ENCODE measurements around the gene METTL15.
"Not testable (repeated sequence)": the region's sequence is repeated elsewhere in the genome, so short reads cannot be mapped to it uniquely, and the experiment has no call there.

METTL15 gene

GRCh38 chr11:28137366-28137765 lies 29.2 kb downstream of the METTL15 start:
- DNase-seq: peak in 1 of 2 experiments; percentile 18
- TF ChIP-seq GATA1 (IDR thresholded peaks at IDR 0.05; ENCODE audit: low read depth, low read length) (no peak), POLR2A (IDR thresholded peaks at IDR 0.05; ENCODE audit: low read length) (no peak)

DNA sequence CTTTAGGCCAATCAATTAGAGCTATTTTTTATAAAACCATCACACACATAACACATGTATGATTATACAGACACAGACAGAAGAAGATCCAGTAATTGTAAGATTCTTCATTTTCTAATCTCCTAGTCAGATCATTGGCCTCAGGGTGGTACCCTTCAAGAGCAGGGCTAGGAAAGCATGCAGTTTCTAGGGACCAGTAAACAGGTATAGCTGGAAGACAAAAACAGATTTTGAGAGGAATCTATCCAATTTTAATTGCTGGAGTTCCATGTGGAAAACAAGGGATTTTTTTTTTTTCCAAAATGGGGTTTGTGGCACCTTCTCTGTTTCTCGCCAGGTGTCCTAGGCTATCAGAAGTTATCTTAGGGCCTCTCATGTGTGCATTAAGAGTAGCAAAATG lies 29.6 kb downstream of the METTL15 start:
- TF ChIP-seq GATA1 (IDR thresholded peaks at IDR 0.05; ENCODE audit: low read depth, low read length) (no peak), POLR2A (IDR thresholded peaks at IDR 0.05; ENCODE audit: low read length) (no peak)
- DNase-seq: peak; percentile 15 to 40

GRCh38 chr11:28139841-28140415 lies 31.7 kb downstream of the METTL15 start:
- TF ChIP-seq GATA1 (IDR thresholded peaks at IDR 0.05; ENCODE audit: low read depth, low read length): no peak
- no peak for TF ChIP-seq POLR2A (IDR thresholded peaks at IDR 0.05; ENCODE audit: low read length)
- no peak for DNase-seq

GRCh38 chr11:28140689-28141455 lies 32.7 kb downstream of the METTL15 start:
- TF ChIP-seq GATA1 (IDR thresholded peaks at IDR 0.05; ENCODE audit: low read depth, low read length) (no peak), POLR2A (IDR thresholded peaks at IDR 0.05; ENCODE audit: low read length) (no peak)
- no peak for DNase-seq

DNA sequence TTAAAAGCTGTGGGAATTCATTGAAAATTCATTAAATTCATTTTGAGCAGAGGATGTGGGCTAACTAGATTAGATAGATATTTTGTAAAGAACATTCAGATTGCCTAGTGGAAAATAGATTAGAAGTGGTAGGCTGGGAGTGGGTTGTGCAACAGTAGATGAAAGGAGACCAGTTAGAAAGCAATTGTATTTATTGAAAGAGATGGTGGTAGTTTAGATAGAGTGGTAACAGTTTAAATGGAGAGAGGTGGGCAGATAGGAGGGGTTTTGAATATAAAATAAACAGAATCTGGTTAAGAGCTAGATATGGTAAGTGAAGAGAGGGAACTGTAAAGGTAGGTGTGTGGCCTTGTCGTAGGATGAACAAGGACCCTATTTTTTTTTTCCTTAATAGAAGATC lies 34.5 kb downstream of the METTL15 start:
- DNase-seq: no peak
- TF ChIP-seq POLR2A (IDR thresholded peaks at IDR 0.05; ENCODE audit: low read length) (no peak), GATA1 (IDR thresholded peaks at IDR 0.05; ENCODE audit: low read depth, low read length) (no peak)

- TF ChIP-seq POLR2A (IDR thresholded peaks at IDR 0.05; ENCODE audit: low read length) (no peak), GATA1 (IDR thresholded peaks at IDR 0.05; ENCODE audit: low read depth, low read length) (no peak)
- no peak for DNase-seq
These were observed 36.6 kb downstream of the METTL15 start for GRCh38 chr11:28144808-28145207.

DNA sequence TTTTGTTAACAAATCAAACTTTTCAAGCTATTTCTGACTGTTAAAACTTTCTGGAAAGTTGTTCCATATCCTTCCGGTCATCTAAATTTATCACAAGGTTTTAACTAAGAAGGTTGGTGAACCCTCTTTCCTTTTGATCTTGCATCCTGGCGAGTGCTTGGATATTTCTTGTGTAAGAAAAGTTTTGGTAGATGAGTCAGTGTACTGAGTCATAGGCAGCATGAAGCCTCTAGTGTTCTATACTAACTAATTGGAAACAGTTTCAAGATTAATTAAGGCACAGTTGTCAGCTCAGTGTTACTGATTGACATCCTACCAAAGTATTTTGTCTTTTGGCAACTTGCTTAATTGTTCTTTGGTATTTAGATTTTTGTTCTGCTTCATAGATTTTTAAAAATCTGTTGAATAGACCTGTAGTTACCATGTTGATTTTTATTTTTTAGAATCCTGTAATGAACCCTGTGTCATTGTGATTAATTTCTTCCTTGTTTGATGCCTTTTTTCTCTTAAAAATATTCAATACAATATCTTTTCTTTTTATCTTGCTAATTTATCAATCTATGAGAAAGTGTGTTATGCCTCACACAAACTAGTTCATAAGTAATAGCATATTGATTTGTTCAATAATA lies 38.0 kb downstream of the METTL15 start:
- DNase-seq: peak in 1 of 2 experiments; percentile 9
- TF ChIP-seq POLR2A (IDR thresholded peaks at IDR 0.05; ENCODE audit: low read length): no peak
- no peak for TF ChIP-seq GATA1 (IDR thresholded peaks at IDR 0.05; ENCODE audit: low read depth, low read length)

- TF ChIP-seq GATA1 (IDR thresholded peaks at IDR 0.05; ENCODE audit: low read depth, low read length) (no peak), POLR2A (IDR thresholded peaks at IDR 0.05; ENCODE audit: low read length) (no peak)
- peak; percentile 5 to 12 for DNase-seq
These were observed 44.6 kb downstream of the METTL15 start for GRCh38 chr11:28152743-28153142.

- TF ChIP-seq GATA1 (IDR thresholded peaks at IDR 0.05; ENCODE audit: low read depth, low read length): no peak
- no peak for TF ChIP-seq POLR2A (IDR thresholded peaks at IDR 0.05; ENCODE audit: low read length)
- DNase-seq: no peak
These were observed 45.4 kb downstream of the METTL15 start for GRCh38 chr11:28153586-28153985.

DNA sequence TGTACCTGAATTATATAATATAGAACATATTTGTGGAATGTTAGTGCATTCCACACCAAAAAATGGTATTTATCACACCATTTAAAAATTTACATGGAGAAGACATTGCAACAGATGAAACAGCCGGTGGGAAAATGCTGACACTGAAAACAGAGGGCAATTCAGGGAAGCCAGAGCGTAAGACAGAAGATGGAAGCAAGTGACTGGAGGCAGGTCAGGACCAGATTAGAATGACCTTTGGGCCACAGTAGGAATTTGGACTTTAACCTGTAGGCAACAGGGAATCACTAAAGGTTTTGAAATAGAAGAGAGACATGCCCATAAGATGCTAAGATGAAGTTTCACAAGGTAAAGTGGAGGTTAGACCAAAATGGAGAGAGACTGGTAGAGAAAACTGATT lies 60.5 kb downstream of the METTL15 start:
- DNase-seq: no peak
- TF ChIP-seq GATA1 (IDR thresholded peaks at IDR 0.05; ENCODE audit: low read depth, low read length) (no peak), POLR2A (IDR thresholded peaks at IDR 0.05; ENCODE audit: low read length) (no peak)

DNA sequence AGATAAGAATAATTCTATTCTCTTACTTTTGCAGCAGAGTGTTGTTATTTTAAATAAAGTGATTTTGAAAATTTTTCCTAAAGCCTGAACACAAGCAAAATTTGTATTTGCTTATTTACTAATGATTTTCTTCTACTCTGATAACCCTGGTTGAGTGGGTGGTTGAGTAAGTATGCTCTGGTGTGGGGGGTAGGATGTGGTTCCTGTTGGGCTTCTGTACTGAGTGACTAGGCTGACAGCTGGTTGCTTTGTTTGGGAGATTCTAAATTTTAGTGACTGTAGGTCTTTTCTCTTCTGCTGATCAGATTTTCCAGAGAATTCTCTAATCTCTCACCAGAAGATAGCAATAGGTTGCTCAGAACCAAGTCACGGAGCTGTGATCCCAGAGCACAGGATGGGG lies 61.6 kb downstream of the METTL15 start:
- TF ChIP-seq POLR2A (IDR thresholded peaks at IDR 0.05; ENCODE audit: low read length) (no peak), GATA1 (IDR thresholded peaks at IDR 0.05; ENCODE audit: low read depth, low read length) (no peak)
- no peak for DNase-seq

GRCh38 chr11:28170759-28171158 lies 62.6 kb downstream of the METTL15 start:
- no peak for DNase-seq
- no peak for TF ChIP-seq POLR2A (IDR thresholded peaks at IDR 0.05; ENCODE audit: low read length)
- TF ChIP-seq GATA1 (IDR thresholded peaks at IDR 0.05; ENCODE audit: low read depth, low read length): no peak

GRCh38 chr11:28176351-28176750 lies 68.2 kb downstream of the METTL15 start:
- no peak for DNase-seq
- TF ChIP-seq GATA1 (IDR thresholded peaks at IDR 0.05; ENCODE audit: low read depth, low read length) (no peak), POLR2A (IDR thresholded peaks at IDR 0.05; ENCODE audit: low read length) (no peak)

DNA sequence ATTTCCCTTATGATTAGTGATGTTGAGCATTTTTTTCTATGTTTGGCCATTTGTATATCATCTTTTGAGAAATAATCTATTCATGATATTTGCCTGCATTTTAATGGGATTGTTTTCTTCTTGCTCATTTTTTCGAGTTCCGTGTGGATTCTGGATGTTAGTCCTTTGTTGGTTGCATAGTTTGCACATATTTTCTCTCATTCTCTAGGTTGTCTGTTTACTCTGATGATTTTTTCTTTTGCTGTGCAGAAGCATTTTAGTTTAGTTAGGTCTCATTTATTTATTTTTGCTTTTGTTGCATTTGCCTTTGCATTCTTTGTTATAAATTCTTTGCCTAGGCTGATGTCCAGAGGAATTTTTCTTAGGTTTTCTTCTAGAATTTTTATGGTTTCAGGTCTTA lies 87.3 kb downstream of the METTL15 start:
- no peak for TF ChIP-seq POLR2A (IDR thresholded peaks at IDR 0.05; ENCODE audit: low read length)
- TF ChIP-seq GATA1 (IDR thresholded peaks at IDR 0.05; ENCODE audit: low read depth, low read length): no peak
- no peak for DNase-seq

GRCh38 chr11:28209906-28210305 lies 101.7 kb downstream of the METTL15 start:
- TF ChIP-seq GATA1 (IDR thresholded peaks at IDR 0.05; ENCODE audit: low read depth, low read length) (no peak), POLR2A (IDR thresholded peaks at IDR 0.05; ENCODE audit: low read length) (no peak)
- no peak for DNase-seq

- DNase-seq: not testable (repeated sequence)
These were observed 113.9 kb downstream of the METTL15 start for GRCh38 chr11:28222063-28222462.
